Activated naive CD8-positive, alpha-beta T cell treated with anti-CD3 and anti-CD28 coated beads, Interleukin-2, amount 50 U/mL, for 24 hours (primary cell): ENCODE measurements around the gene CEP20.

ENCODE experiments used
- ATAC-seq: fragments of 150-1000 bp; cut with Tn5 transposase; one replicate; pipeline ENCODE4 v1.10.0; 2021
- DNase-seq: peaks from one replicate; pipeline ENCODE4 v3.0.0; 2021
- H3K27ac Mint-ChIP-seq: one replicate; pipeline ENCODE4 v1.8.0; 2021; ENCODE audit warnings: mild to moderate bottlenecking, mixed read lengths
- H3K27me3 Mint-ChIP-seq: one replicate; pipeline ENCODE4 v1.8.0; 2021; ENCODE audit warnings: mixed read lengths
- H3K36me3 Mint-ChIP-seq: one replicate; pipeline ENCODE4 v1.8.0; 2021; ENCODE audit warnings: low read depth, mixed read lengths
- H3K4me1 Mint-ChIP-seq: one replicate; pipeline ENCODE4 v1.8.0; 2021; ENCODE audit warnings: mixed read lengths
- H3K4me3 Mint-ChIP-seq: one replicate; pipeline ENCODE4 v1.8.0; 2021; ENCODE audit warnings: mild to moderate bottlenecking, moderate library complexity, mixed read lengths
- H3K9me3 Mint-ChIP-seq: one replicate; pipeline ENCODE4 v1.8.0; 2021; ENCODE audit warnings: mixed read lengths

CEP20 gene

GRCh38 chr16:15907863-15908478, 19.6 kb upstream of the CEP20 start:
- Mint-ChIP-seq H3K9me3 (peaks cover 5% of the 10 kb centered on the region), H3K27ac (peak overlapping the region; percentile 73), H3K4me1 (peaks cover 15% of the 10 kb centered on the region), H3K4me3 (no peak overlapping the region), H3K36me3 (no peaks in the 10 kb centered on the region), H3K27me3 (no peaks in the 10 kb centered on the region)
- ATAC-seq: peak; percentile 99
- DNase-seq: peak; percentile 52

GRCh38 chr16:15906439-15906838, 18.0 kb upstream of the CEP20 start:
- DNase-seq (no peak), ATAC-seq (no peak)
- H3K4me3 Mint-ChIP-seq: no peak overlapping the region
- H3K36me3 Mint-ChIP-seq: no peaks in the 10 kb centered on the region
- peaks cover 10% of the 10 kb centered on the region for H3K4me1 Mint-ChIP-seq
- no peaks in the 10 kb centered on the region for H3K27me3 Mint-ChIP-seq
- no peak overlapping the region for H3K27ac Mint-ChIP-seq
- peaks cover 5% of the 10 kb centered on the region for H3K9me3 Mint-ChIP-seq

- H3K4me1 Mint-ChIP-seq: peaks cover 21% of the 10 kb centered on the region
- ATAC-seq: no peak
- no peaks in the 10 kb centered on the region for H3K36me3 Mint-ChIP-seq
- H3K27ac Mint-ChIP-seq: no peak overlapping the region
- no peak for DNase-seq
- H3K27me3 Mint-ChIP-seq: no peaks in the 10 kb centered on the region
- peaks cover 5% of the 10 kb centered on the region for H3K9me3 Mint-ChIP-seq
- no peak overlapping the region for H3K4me3 Mint-ChIP-seq
Measured at GRCh38 chr16:15903960-15904359, 15.6 kb upstream of the CEP20 start.

- H3K4me1 Mint-ChIP-seq: peaks cover 26% of the 10 kb centered on the region
- ATAC-seq (no peak), DNase-seq (no peak)
- H3K36me3 Mint-ChIP-seq: no peaks in the 10 kb centered on the region
- H3K27me3 Mint-ChIP-seq: no peaks in the 10 kb centered on the region
- H3K9me3 Mint-ChIP-seq: peaks cover under 1% of the 10 kb centered on the region
- H3K4me3 Mint-ChIP-seq: no peak overlapping the region
- no peak overlapping the region for H3K27ac Mint-ChIP-seq
Measured at GRCh38 chr16:15900901-15901500, 12.6 kb upstream of the CEP20 start.

- no peak overlapping the region for H3K27ac Mint-ChIP-seq
- ATAC-seq (no peak), DNase-seq (no peak)
- no peaks in the 10 kb centered on the region for H3K36me3 Mint-ChIP-seq
- H3K9me3 Mint-ChIP-seq: no peaks in the 10 kb centered on the region
- H3K4me1 Mint-ChIP-seq: peaks cover 26% of the 10 kb centered on the region
- H3K27me3 Mint-ChIP-seq: no peaks in the 10 kb centered on the region
- no peak overlapping the region for H3K4me3 Mint-ChIP-seq
Measured at GRCh38 chr16:15900357-15900756, 12.0 kb upstream of the CEP20 start.

- peak overlapping the region; percentile 56 for H3K27ac Mint-ChIP-seq
- H3K9me3 Mint-ChIP-seq: no peaks in the 10 kb centered on the region
- no peaks in the 10 kb centered on the region for H3K36me3 Mint-ChIP-seq
- no peak overlapping the region for H3K4me3 Mint-ChIP-seq
- peak; percentile 36 for DNase-seq
- no peaks in the 10 kb centered on the region for H3K27me3 Mint-ChIP-seq
- ATAC-seq: peak; percentile 83
- H3K4me1 Mint-ChIP-seq: peaks cover 26% of the 10 kb centered on the region
Measured at GRCh38 chr16:15899538-15900100, 11.2 kb upstream of the CEP20 start.

- Mint-ChIP-seq H3K36me3 (no peaks in the 10 kb centered on the region), H3K4me3 (no peak overlapping the region), H3K9me3 (no peaks in the 10 kb centered on the region), H3K4me1 (peaks cover 26% of the 10 kb centered on the region), H3K27me3 (no peaks in the 10 kb centered on the region), H3K27ac (no peak overlapping the region)
- DNase-seq (no peak), ATAC-seq (no peak)
Measured at GRCh38 chr16:15898654-15899053, 10.3 kb upstream of the CEP20 start.

GRCh38 chr16:15897834-15898254, 9.4 kb upstream of the CEP20 start:
- peak; percentile 84 for ATAC-seq
- H3K27ac Mint-ChIP-seq: no peak overlapping the region
- peak overlapping the region; percentile 17 for H3K4me3 Mint-ChIP-seq

GRCh38 chr16:15897121-15897780, 8.8 kb upstream of the CEP20 start:
- Mint-ChIP-seq H3K9me3 (no peaks in the 10 kb centered on the region), H3K4me3 (no peak overlapping the region), H3K36me3 (no peaks in the 10 kb centered on the region), H3K27ac (no peak overlapping the region), H3K27me3 (no peaks in the 10 kb centered on the region), H3K4me1 (peaks cover 26% of the 10 kb centered on the region)
- ATAC-seq: no peak
- DNase-seq: no peak

More at GRCh38 chr16:15897834-15898254, 9.4 kb upstream of the CEP20 start:
- H3K36me3 Mint-ChIP-seq: no peaks in the 10 kb centered on the region
- H3K27me3 Mint-ChIP-seq: no peaks in the 10 kb centered on the region
- H3K4me1 Mint-ChIP-seq: peaks cover 26% of the 10 kb centered on the region
- peak; percentile 36 for DNase-seq
- H3K9me3 Mint-ChIP-seq: no peaks in the 10 kb centered on the region

GRCh38 chr16:15894571-15895374, 6.4 kb upstream of the CEP20 start:
- Mint-ChIP-seq H3K4me3 (no peak overlapping the region), H3K27me3 (no peaks in the 10 kb centered on the region), H3K9me3 (no peaks in the 10 kb centered on the region), H3K27ac (no peak overlapping the region), H3K4me1 (peaks cover 22% of the 10 kb centered on the region), H3K36me3 (no peaks in the 10 kb centered on the region)
- no peak for ATAC-seq
- DNase-seq: no peak

GRCh38 chr16:15891508-15891907, 3.1 kb upstream of the CEP20 start:
- H3K27me3 Mint-ChIP-seq: no peaks in the 10 kb centered on the region
- no peak overlapping the region for H3K4me3 Mint-ChIP-seq
- peaks cover 21% of the 10 kb centered on the region for H3K4me1 Mint-ChIP-seq
- ATAC-seq: no peak
- H3K27ac Mint-ChIP-seq: no peak overlapping the region
- no peaks in the 10 kb centered on the region for H3K9me3 Mint-ChIP-seq
- H3K36me3 Mint-ChIP-seq: no peaks in the 10 kb centered on the region
- no peak for DNase-seq

- peak overlapping the region; percentile 46 for H3K27ac Mint-ChIP-seq
- ATAC-seq (no peak), DNase-seq (no peak)
- no peaks in the 10 kb centered on the region for H3K9me3 Mint-ChIP-seq
- H3K4me1 Mint-ChIP-seq: peaks cover 39% of the 10 kb centered on the region
- H3K4me3 Mint-ChIP-seq: peak overlapping the region; percentile 97
- no peaks in the 10 kb centered on the region for H3K27me3 Mint-ChIP-seq
- peaks cover 8% of the 10 kb centered on the region for H3K36me3 Mint-ChIP-seq
Measured at GRCh38 chr16:15887283-15887682, 1.1 kb downstream of the CEP20 start.

- Mint-ChIP-seq H3K36me3 (peaks cover 14% of the 10 kb centered on the region), H3K27ac (peak overlapping the region; percentile 6), H3K4me1 (peaks cover 39% of the 10 kb centered on the region), H3K4me3 (peak overlapping the region; percentile 97), H3K27me3 (no peaks in the 10 kb centered on the region), H3K9me3 (no peaks in the 10 kb centered on the region)
- no peak for DNase-seq
- no peak for ATAC-seq
Measured at GRCh38 chr16:15886078-15886477, 2.3 kb downstream of the CEP20 start.

- H3K4me3 Mint-ChIP-seq: no peak overlapping the region
- H3K27ac Mint-ChIP-seq: peak overlapping the region; percentile 6
- no peaks in the 10 kb centered on the region for H3K9me3 Mint-ChIP-seq
- DNase-seq (no peak), ATAC-seq (no peak)
- peaks cover 14% of the 10 kb centered on the region for H3K36me3 Mint-ChIP-seq
- H3K27me3 Mint-ChIP-seq: no peaks in the 10 kb centered on the region
- peaks cover 39% of the 10 kb centered on the region for H3K4me1 Mint-ChIP-seq
Measured at GRCh38 chr16:15885560-15886001, 2.8 kb downstream of the CEP20 start.
